HepG2 (cell line): Measurements from ENCODE around the gene CCDC57. TPM values are rescaled to one million over a fixed set of nuclear protein-coding genes. Genes with fewer than 3 reads are reported as not detected.

Experiments
- AGO2 ChIP-seq: fragments of 200-400 bp; formaldehyde crosslinking; optimal IDR thresholded peaks from 2 replicates; pipeline ENCODE3; 2017; ENCODE audit warnings: mild to moderate bottlenecking, low read depth, low read length, moderate library complexity
- ARID4A ChIP-seq: sonication (generic); formaldehyde crosslinking; IDR thresholded peaks from 2 replicates; pipeline ENCODE4 v1.5.0; 2020; ENCODE audit warnings: mild to moderate bottlenecking, missing genetic modification reagents, borderline replicate concordance
- JUN ChIP-seq: sonication (generic); formaldehyde crosslinking; IDR thresholded peaks from 2 replicates; pipeline ENCODE4 v1.4.0; 2020; ENCODE audit warnings: mild to moderate bottlenecking, missing genetic modification reagents
- MIXL1 ChIP-seq: IDR thresholded peaks from 2 replicates; pipeline ENCODE4 v1.6.1; 2016
- NFAT5 ChIP-seq: sonication (generic); formaldehyde crosslinking; IDR thresholded peaks from 2 replicates; pipeline ENCODE4 v1.4.0; 2020; ENCODE audit warnings: missing genetic modification reagents
- NR2F1 ChIP-seq, 2 experiments: fragments of 450-650 bp in 1 of 2; formaldehyde crosslinking in 1 of 2; IDR thresholded peaks; 2 replicates each; pipeline versions ENCODE4 v1.5.0 to v1.6.1; 2016 to 2020; ENCODE audit warnings: mild to moderate bottlenecking in 1 of 2, missing compliant biosample characterization in 1 of 2, missing genetic modification reagents in 1 of 2, moderate library complexity in 1 of 2
- PCBP1 ChIP-seq: fragments of 200-400 bp; formaldehyde crosslinking; IDR thresholded peaks from 2 replicates; pipeline ENCODE4 v1.6.1; 2017; ENCODE audit warnings: mild to moderate bottlenecking, low read depth, low read length, borderline replicate concordance
- RARA ChIP-seq: IDR thresholded peaks from 2 replicates; pipeline ENCODE4 v1.6.1; 2016; ENCODE audit warnings: missing genetic modification reagents, missing compliant biosample characterization
- UBTF ChIP-seq: sonication (generic); formaldehyde crosslinking; IDR thresholded peaks from 2 replicates; pipeline ENCODE4 v1.4.0; 2020; ENCODE audit warnings: mild to moderate bottlenecking, missing genetic modification reagents
- YY1 ChIP-seq: IDR thresholded peaks from 2 replicates; pipeline ENCODE4 v1.6.1; 2011; ENCODE audit warnings: low read length, low read depth, moderate library complexity, mild to moderate bottlenecking; ENCODE audit not compliant: insufficient read depth, insufficient replicate concordance
- ZFP1 ChIP-seq: IDR thresholded peaks from 2 replicates; pipeline ENCODE4 v1.6.1; 2016
- ZNF557 ChIP-seq: sonication (generic); formaldehyde crosslinking; IDR thresholded peaks from 2 replicates; pipeline ENCODE4 v1.4.0; 2020; ENCODE audit warnings: missing genetic modification reagents
- ZNF674 ChIP-seq: sonication (generic); formaldehyde crosslinking; IDR thresholded peaks from 2 replicates; pipeline ENCODE4 v1.5.0; 2020; ENCODE audit warnings: low read depth, mild to moderate bottlenecking, missing genetic modification reagents
- ZNF761 ChIP-seq: sonication (generic); formaldehyde crosslinking; conservative IDR thresholded peaks from 2 replicates; pipeline ENCODE4 v1.4.0; 2020; ENCODE audit warnings: mild to moderate bottlenecking, missing genetic modification reagents
- ZNF83 ChIP-seq: sonication (generic); formaldehyde crosslinking; IDR thresholded peaks from 2 replicates; pipeline ENCODE4 v1.4.0; 2020; ENCODE audit warnings: missing genetic modification reagents, mild to moderate bottlenecking, borderline replicate concordance
- ZNF883 ChIP-seq: sonication (generic); formaldehyde crosslinking; IDR thresholded peaks from 2 replicates; pipeline ENCODE4 v1.5.1; 2020; ENCODE audit warnings: mild to moderate bottlenecking, missing genetic modification reagents; ENCODE audit errors: not compliant biosample characterization
- polyA plus RNA-seq, 8 experiments: library from polyadenylated mRNA; depleted of rRNA in 3 of 8; stranded (reverse) in 7 of 8; unstranded in 1 of 8; fragments of >200 nt; fragmentation: Illumina TruSeq in 4 of 8; extraction: Trizol in 4 of 8; gene quantifications; 2 replicates each; pipeline versions ENCODE4 v1.2.1 to v1.2.3, GENCODE V29; 2011 to 2016; ENCODE audit warnings: low read depth in 4 of 8, missing spikeins in 1 of 8, mixed read lengths in 1 of 8; ENCODE audit not compliant: insufficient read depth in 1 of 8
- total RNA-seq, 5 experiments: library from RNA; depleted of rRNA; stranded (reverse); fragments of >200 nt; fragmentation: Illumina TruSeq; extraction: Trizol; gene quantifications; 2 replicates each; pipeline ENCODE4 v1.2.3, GENCODE V29; 2016; ENCODE audit warnings: low read depth in 1 of 5

Gene CCDC57
- total and polyA plus RNA-seq, 2 of the 13 experiments (the other 11 are each of a cell fraction or from before 2014, with no cell fraction given), result 59.3 to 59.9 TPM

GRCh38 chr17:82056729-82057621 lies 155.7 kb downstream of the CCDC57 start (continued):
- TF ChIP-seq NFAT5 (CRISPR knock-in tag) (no peak), AGO2 (peak; percentile 94), ZNF83 (CRISPR knock-in tag) (peak; percentile 63; the same call in 1 of the 2 replicates), ZNF557 (no peak), UBTF (CRISPR knock-in tag) (peak; percentile 96), PCBP1 (0 out of 2 replicates have a peak, but pooled peaks have one; percentile 33), ZNF674 (peak; percentile 87; the same call in 1 of the 2 replicates), ZNF883 (no peak), ZFP1 (CRISPR knock-in tag) (no peak), MIXL1 (CRISPR knock-in tag) (no peak), ARID4A (CRISPR knock-in tag) (peak; percentile 91), RARA (CRISPR knock-in tag) (peak; percentile 51), YY1 (no peak), JUN (CRISPR knock-in tag) (peak; percentile 15; the same call in 1 of the 2 replicates), NR2F1 (CRISPR knock-in tag; IDR thresholded peaks at IDR 0.05) (peak in 1 of 2 experiments; percentile 20; a peak in 1 of 4 replicates), ZNF761 (no peak)
